IPS-20b (cell line): ENCODE results near the gene SPSB4.

Experiments used
- H3K27ac ChIP-seq: one replicate; pipeline ENCODE4 v1.5.1; 2013; ENCODE audit warnings: low read length
- H3K27me3 ChIP-seq: 2 replicates; pipeline ENCODE4 v1.6.1; 2013; ENCODE audit warnings: mild to moderate bottlenecking, low read length, inconsistent platforms; ENCODE audit not compliant: insufficient read depth
- H3K36me3 ChIP-seq: 2 replicates; pipeline ENCODE4 v1.6.1; 2013; ENCODE audit warnings: low read depth, mild to moderate bottlenecking, inconsistent platforms, low read length, moderate library complexity; ENCODE audit not compliant: insufficient read depth
- H3K4me1 ChIP-seq: 2 replicates; pipeline ENCODE4 v1.6.1; 2013; ENCODE audit warnings: mild to moderate bottlenecking, control low read depth, inconsistent platforms, low read length, moderate library complexity; ENCODE audit not compliant: insufficient read depth
- H3K4me3 ChIP-seq: 2 replicates; pipeline ENCODE4 v1.5.1; 2013; ENCODE audit warnings: mild to moderate bottlenecking, low read length, inconsistent platforms
- H3K9ac ChIP-seq: 2 replicates; pipeline ENCODE4 v1.6.1; 2013; ENCODE audit warnings: low read depth, mild to moderate bottlenecking, inconsistent platforms, low read length, moderate library complexity
- H3K9me3 ChIP-seq: 2 replicates; pipeline ENCODE4 v1.6.1; 2013; ENCODE audit warnings: mild to moderate bottlenecking, low read depth, low read length, inconsistent platforms; ENCODE audit not compliant: insufficient read depth

Gene SPSB4

DNA sequence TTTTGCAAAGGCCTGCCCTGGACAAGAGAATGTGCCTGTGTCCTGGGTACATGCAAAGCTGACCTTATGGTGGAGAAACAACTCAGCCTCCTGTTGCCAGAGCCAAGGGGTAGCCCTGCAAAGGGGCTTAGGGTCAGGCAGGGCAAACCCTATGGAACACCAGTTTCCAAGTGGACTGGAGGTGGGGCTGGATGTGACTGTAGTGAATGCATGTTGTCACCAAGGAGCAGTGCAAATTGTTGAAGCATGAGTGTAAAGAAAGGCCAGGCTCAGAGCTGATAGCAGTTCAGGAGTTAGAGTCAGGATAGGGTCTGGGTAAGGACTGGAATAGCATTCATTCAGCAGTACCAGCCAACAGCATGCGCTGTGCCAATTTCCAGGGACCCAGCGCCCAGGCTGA, 97.6 kb downstream of the SPSB4 start:
- H3K9me3 ChIP-seq, result no peaks in the 10 kb centered on the region
- no peaks in the 10 kb centered on the region; the same call in 1 of the 2 replicates for H3K4me1 ChIP-seq
- no peak overlapping the region for H3K9ac ChIP-seq
- H3K27me3 ChIP-seq, result no peaks in the 10 kb centered on the region
- no peak overlapping the region for H3K27ac ChIP-seq
- H3K36me3 ChIP-seq, result no peaks in the 10 kb centered on the region
- H3K4me3 ChIP-seq, result no peak overlapping the region

- Histone ChIP-seq H3K4me3 (no peak overlapping the region), H3K27me3 (no peaks in the 10 kb centered on the region), H3K27ac (no peak overlapping the region), H3K9ac (no peak overlapping the region), H3K9me3 (no peaks in the 10 kb centered on the region), H3K36me3 (no peaks in the 10 kb centered on the region), H3K4me1 (no peaks in the 10 kb centered on the region; the same call in 1 of the 2 replicates)
Measured at GRCh38 chr3:141150081-141150830, 99.1 kb downstream of the SPSB4 start.

GRCh38 chr3:141150931-141151330, 99.8 kb downstream of the SPSB4 start:
- no peaks in the 10 kb centered on the region for H3K27me3 ChIP-seq
- no peak overlapping the region for H3K27ac ChIP-seq
- H3K4me1 ChIP-seq, result no peaks in the 10 kb centered on the region; the same call in 1 of the 2 replicates
- H3K9me3 ChIP-seq, result no peaks in the 10 kb centered on the region
- H3K36me3 ChIP-seq, result no peaks in the 10 kb centered on the region
- no peak overlapping the region for H3K9ac ChIP-seq
- H3K4me3 ChIP-seq, result no peak overlapping the region

DNA sequence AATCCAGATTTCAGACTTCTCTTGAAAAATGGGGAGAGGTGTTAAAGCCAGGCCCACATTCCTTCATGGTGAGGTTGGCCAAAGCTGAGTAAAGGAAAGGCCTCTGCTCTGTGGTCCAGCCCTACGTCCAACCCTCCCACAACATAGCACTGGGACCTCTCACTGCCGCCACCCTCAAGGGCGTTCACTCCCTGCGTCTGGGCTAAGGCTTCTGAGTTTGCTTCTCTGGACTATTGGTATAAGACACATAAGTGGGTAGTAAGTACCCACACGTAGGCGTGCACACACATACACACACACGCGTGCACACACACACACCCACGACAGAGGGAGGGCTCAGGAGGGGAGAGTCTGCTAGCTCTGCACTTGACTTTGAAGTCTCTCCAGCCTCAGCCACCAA, 100.3 kb downstream of the SPSB4 start:
- Histone ChIP-seq H3K4me3 (no peak overlapping the region), H3K9me3 (no peaks in the 10 kb centered on the region), H3K36me3 (no peaks in the 10 kb centered on the region), H3K27ac (no peak overlapping the region), H3K4me1 (no peaks in the 10 kb centered on the region; the same call in 1 of the 2 replicates), H3K9ac (no peak overlapping the region; the same call in 1 of the 2 replicates), H3K27me3 (no peaks in the 10 kb centered on the region)

- Histone ChIP-seq H3K9ac (no peak overlapping the region), H3K4me3 (no peak overlapping the region), H3K27me3 (no peaks in the 10 kb centered on the region), H3K27ac (no peak overlapping the region), H3K9me3 (no peaks in the 10 kb centered on the region), H3K36me3 (no peaks in the 10 kb centered on the region), H3K4me1 (no peaks in the 10 kb centered on the region; the same call in 1 of the 2 replicates)
Measured at GRCh38 chr3:141152130-141152529, 101.0 kb downstream of the SPSB4 start.

GRCh38 chr3:141152801-141153678, 101.9 kb downstream of the SPSB4 start:
- Histone ChIP-seq H3K27ac (no peak overlapping the region), H3K27me3 (no peaks in the 10 kb centered on the region), H3K9me3 (no peaks in the 10 kb centered on the region), H3K4me3 (no peak overlapping the region), H3K36me3 (no peaks in the 10 kb centered on the region), H3K4me1 (no peaks in the 10 kb centered on the region), H3K9ac (no peak overlapping the region)

GRCh38 chr3:141153679-141153966, 102.5 kb downstream of the SPSB4 start:
- Histone ChIP-seq H3K27me3 (no peaks in the 10 kb centered on the region), H3K4me3 (no peak overlapping the region), H3K36me3 (no peaks in the 10 kb centered on the region), H3K4me1 (no peaks in the 10 kb centered on the region), H3K9ac (no peak overlapping the region), H3K27ac (no peak overlapping the region), H3K9me3 (peaks cover 3% of the 10 kb centered on the region; the same call in 1 of the 2 replicates)

- no peaks in the 10 kb centered on the region for H3K36me3 ChIP-seq
- H3K9me3 ChIP-seq, result peaks cover 11% of the 10 kb centered on the region
- no peak overlapping the region for H3K4me3 ChIP-seq
- H3K9ac ChIP-seq, result no peak overlapping the region
- no peaks in the 10 kb centered on the region for H3K4me1 ChIP-seq
- no peaks in the 10 kb centered on the region for H3K27me3 ChIP-seq
- H3K27ac ChIP-seq, result no peak overlapping the region
Measured at GRCh38 chr3:141164852-141165251, 113.7 kb downstream of the SPSB4 start.

DNA sequence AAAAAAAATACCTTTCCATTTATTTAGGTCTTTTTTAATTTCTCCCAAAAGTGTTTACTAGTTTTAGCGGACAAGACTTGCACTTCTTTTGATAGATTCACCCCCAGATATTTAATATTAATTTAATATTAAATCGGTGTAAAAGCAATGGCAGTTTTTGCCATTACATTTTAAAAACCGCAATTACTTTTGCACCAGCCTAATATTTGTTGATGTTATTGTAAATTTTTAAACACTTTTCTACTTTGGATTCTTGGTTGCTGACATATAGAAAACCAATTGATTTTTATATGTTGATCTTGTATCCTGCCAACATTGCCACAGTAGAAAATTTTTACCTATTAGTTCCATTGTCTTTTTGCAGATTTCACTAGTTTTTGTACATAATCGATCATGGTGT, 116.5 kb downstream of the SPSB4 start:
- Histone ChIP-seq H3K27me3 (no peaks in the 10 kb centered on the region), H3K9me3 (no peaks in the 10 kb centered on the region), H3K4me3 (no peak overlapping the region), H3K36me3 (no peaks in the 10 kb centered on the region), H3K27ac (no peak overlapping the region), H3K9ac (no peak overlapping the region), H3K4me1 (no peaks in the 10 kb centered on the region)

- H3K27me3 ChIP-seq, result no peaks in the 10 kb centered on the region
- no peaks in the 10 kb centered on the region for H3K9me3 ChIP-seq
- H3K4me1 ChIP-seq, result peaks cover 4% of the 10 kb centered on the region; the same call in 1 of the 2 replicates
- H3K36me3 ChIP-seq, result no peaks in the 10 kb centered on the region
- H3K9ac ChIP-seq, result no peak overlapping the region
- H3K4me3 ChIP-seq, result no peak overlapping the region
- H3K27ac ChIP-seq, result no peak overlapping the region
Measured at GRCh38 chr3:141170678-141171295, 119.6 kb downstream of the SPSB4 start.

GRCh38 chr3:141174674-141175073, 123.5 kb downstream of the SPSB4 start:
- Histone ChIP-seq H3K9me3 (no peaks in the 10 kb centered on the region), H3K4me1 (peaks cover 4% of the 10 kb centered on the region; the same call in 1 of the 2 replicates), H3K27me3 (no peaks in the 10 kb centered on the region), H3K4me3 (no peak overlapping the region), H3K36me3 (no peaks in the 10 kb centered on the region), H3K27ac (no peak overlapping the region), H3K9ac (no peak overlapping the region)
